HepG2 (cell line): Measurements from ENCODE around the gene USH2A. TPM values are rescaled to one million over a fixed set of nuclear protein-coding genes. Genes with fewer than 3 reads are reported as not detected.

Source experiments
- ATAC-seq: fragments of 200-7000 bp; cut with Tn5 transposase; 3 replicates; pipeline ENCODE4 v1.9.1; 2020; ENCODE audit warnings: mild to moderate bottlenecking, moderate library complexity
- BruUV-seq: library from RNA; stranded (reverse); fragments of 400-500 nt; replicated peaks from 2 replicates; lab custom pipeline; 2021; lab: Mats Ljungman, UMichigan
- CTCF ChIA-PET: fragments of 300-600 bp; formaldehyde crosslinking; extraction: SDS; loops from one replicate; lab custom pipeline; 2021; ENCODE audit warnings: low total read pairs, inconsistent platforms, low intra/inter-chr PET ratio; lab: Yijun Ruan, JAX
- POLR2A ChIA-PET: fragments of 350-600 bp; sonication (Branson Sonifier 250); formaldehyde crosslinking; loops from one replicate; lab custom pipeline; 2020; ENCODE audit warnings: antibody characterized with exemption, inconsistent platforms; lab: Yijun Ruan, JAX
- DNase-seq: peaks from one replicate; pipeline ENCODE4 v3.0.0-alpha.2; 2015; ENCODE audit warnings: low spot score
- FAIRE-seq: peaks from 3 replicates; lab custom pipeline; 2011; peaks lifted over from hg19 to GRCh38; lab: Jason Lieb, UNC
- H2AFZ ChIP-seq: one replicate; pipeline ENCODE4 v1.6.1; 2011; ENCODE audit warnings: low read length, inconsistent platforms
- H3K27ac ChIP-seq: fragments of 300-600 bp; 3 replicates; pipeline ENCODE4 v1.8.0; 2011; ENCODE audit warnings: mixed run types, mild to moderate bottlenecking, mixed read lengths, low read length, inconsistent platforms; ENCODE audit not compliant: insufficient read depth; ENCODE audit errors: extremely low read length
- H3K27me3 ChIP-seq, 2 experiments: fragments of 200-600 bp in 1 of 2; 2 replicates in 1 of 2; 3 replicates in 1 of 2; pipeline versions ENCODE4 v1.6.0 to v1.8.0; 2011; ENCODE audit warnings: low read length in 2 of 2, mild to moderate bottlenecking in 2 of 2, moderate library complexity in 2 of 2, inconsistent platforms in 1 of 2; ENCODE audit not compliant: insufficient read depth in 2 of 2, control insufficient read depth in 1 of 2
- H3K36me3 ChIP-seq, 2 experiments: fragments of 200-600 bp in 1 of 2; replicated peaks in 1 of 2; 2 replicates in 1 of 2; 3 replicates in 1 of 2; pipeline versions ENCODE4 v1.5.1 to v1.8.0; 2011; ENCODE audit warnings: low read length in 2 of 2, inconsistent platforms in 1 of 2; ENCODE audit not compliant: insufficient read depth in 2 of 2, control insufficient read depth in 1 of 2
- H3K4me1 ChIP-seq: 2 replicates; pipeline ENCODE4 v1.5.1; 2012; ENCODE audit warnings: low read length, inconsistent platforms; ENCODE audit not compliant: insufficient read depth
- H3K4me2 ChIP-seq: 2 replicates; pipeline ENCODE4 v1.6.0; 2011; ENCODE audit warnings: low read depth, low read length, inconsistent platforms
- H3K4me3 ChIP-seq, 3 experiments: fragments of 200-600 bp in 1 of 3; sonication (generic), shearing (Covaris generic) in 1 of 3; replicated peaks in 1 of 3; 2 replicates each; pipeline ENCODE4 v1.5.1; 2011 to 2016; ENCODE audit warnings: low read length in 3 of 3, inconsistent platforms in 2 of 3, low read depth in 2 of 3, mild to moderate bottlenecking in 2 of 3, control low read depth in 1 of 3, mixed read lengths in 1 of 3; ENCODE audit not compliant: insufficient read depth in 1 of 3
- H3K79me2 ChIP-seq: one replicate; pipeline ENCODE4 v1.6.1; 2011; ENCODE audit warnings: low read length, inconsistent platforms; ENCODE audit not compliant: insufficient read depth
- H3K9ac ChIP-seq: 2 replicates; pipeline ENCODE4 v1.6.0; 2011; ENCODE audit warnings: mild to moderate bottlenecking, low read depth, low read length, inconsistent platforms; ENCODE audit not compliant: insufficient read depth
- H3K9me3 ChIP-seq: 2 replicates; pipeline ENCODE4 v1.5.1; 2012; ENCODE audit warnings: mild to moderate bottlenecking, low read length
- H4K20me1 ChIP-seq: 2 replicates; pipeline ENCODE4 v1.6.0; 2011; ENCODE audit warnings: inconsistent platforms, mild to moderate bottlenecking, low read length, moderate library complexity; ENCODE audit not compliant: insufficient read depth
- ARNT2 ChIP-seq: sonication (generic); formaldehyde crosslinking; IDR thresholded peaks from 2 replicates; pipeline ENCODE4 v1.8.0; 2022; ENCODE audit warnings: mild to moderate bottlenecking, low read depth, missing genetic modification reagents, moderate library complexity
- CERS6 ChIP-seq: sonication (generic); formaldehyde crosslinking; IDR thresholded peaks from 2 replicates; pipeline ENCODE4 v1.5.0; 2020; ENCODE audit warnings: missing genetic modification reagents
- GZF1 ChIP-seq: sonication (generic); formaldehyde crosslinking; IDR thresholded peaks from 2 replicates; pipeline ENCODE4 v1.5.1; 2020; ENCODE audit warnings: mild to moderate bottlenecking, missing genetic modification reagents
- KLF15 ChIP-seq: sonication (generic); formaldehyde crosslinking; IDR thresholded peaks from 2 replicates; pipeline ENCODE4 v1.8.1; 2023; ENCODE audit warnings: borderline replicate concordance, mild to moderate bottlenecking, inconsistent platforms, missing genetic modification reagents, mixed read lengths
- MTA3 ChIP-seq: sonication (generic); formaldehyde crosslinking; IDR thresholded peaks from 2 replicates; pipeline ENCODE4 v1.4.0; 2020; ENCODE audit warnings: missing genetic modification reagents
- NFIB ChIP-seq: sonication (generic); formaldehyde crosslinking; IDR thresholded peaks from 2 replicates; pipeline ENCODE4 v1.9.0; 2021; ENCODE audit warnings: missing genetic modification reagents, mild to moderate bottlenecking, borderline replicate concordance
- THRA ChIP-seq: sonication (generic); formaldehyde crosslinking; IDR thresholded peaks from 2 replicates; pipeline ENCODE4 v1.4.0; 2020; ENCODE audit warnings: missing genetic modification reagents, borderline replicate concordance
- ZNF362 ChIP-seq: sonication (generic); formaldehyde crosslinking; IDR thresholded peaks from 2 replicates; pipeline ENCODE4 v1.4.0; 2020; ENCODE audit warnings: missing genetic modification reagents, mild to moderate bottlenecking, borderline replicate concordance
- ZNF446 ChIP-seq: sonication (generic); formaldehyde crosslinking; IDR thresholded peaks from 2 replicates; pipeline ENCODE4 v1.5.0; 2020; ENCODE audit warnings: mild to moderate bottlenecking, missing genetic modification reagents
- ZNF570 ChIP-seq: sonication (generic); formaldehyde crosslinking; IDR thresholded peaks from 2 replicates; pipeline ENCODE4 v1.4.0; 2020; ENCODE audit warnings: mild to moderate bottlenecking, missing genetic modification reagents, borderline replicate concordance
- ZNF7 ChIP-seq: IDR thresholded peaks from 2 replicates; pipeline ENCODE4 v1.6.1; 2016; ENCODE audit warnings: missing biosample characterization, missing genetic modification reagents
- WGBS: methylation state at CpG from one replicate; pipeline ENCODE4 v1.1.6; 2017; ENCODE audit warnings: low lambda C conversion rate; 5-methylcytosine and 5-hydroxymethylcytosine counted together
- in situ Hi-C: cut with HindIII; loops from 2 replicates; pipeline ENCODE4 v1.10.0; 2017; ENCODE audit warnings: low pct_unique_long_range_greater_than_20kb; ENCODE audit not compliant: extremely low pct_ligation_motif_present
- intact Hi-C: fragments of 100-400 bp; cut with micrococcal nuclease; formaldehyde crosslinking; loops from one replicate; pipeline ENCODE4 v1.10.0; 2022; ENCODE audit not compliant: unreplicated experiment
- polyA plus RNA-seq, 8 experiments: library from polyadenylated mRNA; depleted of rRNA in 3 of 8; stranded (reverse) in 7 of 8; unstranded in 1 of 8; fragments of >200 nt; fragmentation: Illumina TruSeq in 4 of 8; extraction: Trizol in 4 of 8; gene quantifications; 2 replicates each; pipeline versions ENCODE4 v1.2.1 to v1.2.3, GENCODE V29; 2011 to 2016; ENCODE audit warnings: low read depth in 4 of 8, missing spikeins in 1 of 8, mixed read lengths in 1 of 8; ENCODE audit not compliant: insufficient read depth in 1 of 8
- total RNA-seq, 5 experiments: library from RNA; depleted of rRNA; stranded (reverse); fragments of >200 nt; fragmentation: Illumina TruSeq; extraction: Trizol; gene quantifications; 2 replicates each; pipeline ENCODE4 v1.2.3, GENCODE V29; 2016; ENCODE audit warnings: low read depth in 1 of 5

USH2A gene
- total and polyA plus RNA-seq, 2 of the 13 experiments (the other 11 are each of a cell fraction or from before 2014, with no cell fraction given), result 0.02 TPM; not detected in 1

- no peak overlapping the region for H3K27ac ChIP-seq
- H3K4me1 ChIP-seq, result no peaks in the 10 kb centered on the region
- no TSS peak for BruUV-seq
- in situ Hi-C loops, result no loop called here
- no peak overlapping the region for H3K4me2 ChIP-seq
- intact Hi-C loops, result no loop called here
- no peaks in the 10 kb centered on the region for H3K36me3 ChIP-seq
- no peaks in the 10 kb centered on the region for H3K79me2 ChIP-seq
- H4K20me1 ChIP-seq, result no peaks in the 10 kb centered on the region
- POLR2A ChIA-PET, result no interaction called here
- no peaks in the 10 kb centered on the region for H3K27me3 ChIP-seq
- TF ChIP-seq MTA3 (CRISPR knock-in tag) (no peak), ZNF446 (CRISPR knock-in tag) (no peak), ZNF7 (CRISPR knock-in tag) (no peak), ARNT2 (CRISPR knock-in tag) (no peak), THRA (CRISPR knock-in tag) (no peak), KLF15 (no peak), NFIB (no peak), ZNF362 (no peak), ZNF570 (CRISPR knock-in tag) (no peak), CERS6 (CRISPR knock-in tag) (no peak), GZF1 (no peak)
- H2AFZ ChIP-seq, result no peak overlapping the region
- CTCF ChIA-PET, result no interaction called here
- FAIRE-seq (no peak), ATAC-seq (no peak), DNase-seq (no peak)
- WGBS, result 0% methylated on average over 1 of the region's 1 CpG
- H3K9me3 ChIP-seq, result no peaks in the 10 kb centered on the region
- H3K4me3 ChIP-seq, result no peak overlapping the region
- no peak overlapping the region for H3K9ac ChIP-seq
These were observed 651.1 kb downstream of the USH2A start for GRCh38 chr1:215772151-215772550.
